HG02943 (cell line): ENCODE data around the gene SULT6B1.
A peak's percentile ranks its signal among the peaks of the same experiment; 100 is the strongest.
"Not testable (repeated sequence)": the region's sequence is repeated elsewhere in the genome, so short reads cannot be mapped to it uniquely, and the experiment has no call there.

Experiments
- ATAC-seq: cut with Tn5 transposase; IDR thresholded peaks from one replicate; pipeline ENCODE4 v1.9.1; 2021; ENCODE audit warnings: mild to moderate bottlenecking, low read depth, moderate library complexity; ENCODE audit not compliant: unreplicated experiment

Gene SULT6B1

GRCh38 chr2:37196320-37197195 is 8.1 kb upstream of the SULT6B1 start, which contains the start of gene CEBPZOS:
Gene CEBPZOS, plus strand, starts transcription at chr2:37196496. Its CDS starts 3,209 bp downstream, at chr2:37199705.
- peak; percentile 83 for ATAC-seq

DNA sequence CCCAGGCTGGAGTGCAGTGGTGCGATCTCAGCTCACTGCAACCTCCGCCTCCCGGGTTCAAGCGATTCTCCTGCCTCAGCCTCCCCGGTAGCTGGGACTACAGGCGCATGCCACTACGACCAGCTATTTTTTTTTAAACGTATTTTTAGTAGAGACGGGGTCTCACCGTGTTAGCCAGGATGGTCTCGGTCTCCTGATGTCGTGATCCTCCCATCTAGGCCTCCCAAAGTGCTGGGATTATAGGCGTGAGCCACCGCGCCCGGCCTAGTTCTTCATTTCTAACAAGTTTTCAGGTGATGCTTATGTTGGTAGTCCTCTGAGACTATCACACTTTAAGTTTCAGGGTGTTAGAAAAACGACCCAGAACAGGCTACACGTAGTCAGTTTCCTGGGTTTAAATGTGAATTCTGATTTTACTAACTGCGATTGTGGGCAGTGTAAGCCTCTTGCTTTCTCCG is 7.4 kb upstream of the SULT6B1 start:
- ATAC-seq, result not testable (repeated sequence)

DNA sequence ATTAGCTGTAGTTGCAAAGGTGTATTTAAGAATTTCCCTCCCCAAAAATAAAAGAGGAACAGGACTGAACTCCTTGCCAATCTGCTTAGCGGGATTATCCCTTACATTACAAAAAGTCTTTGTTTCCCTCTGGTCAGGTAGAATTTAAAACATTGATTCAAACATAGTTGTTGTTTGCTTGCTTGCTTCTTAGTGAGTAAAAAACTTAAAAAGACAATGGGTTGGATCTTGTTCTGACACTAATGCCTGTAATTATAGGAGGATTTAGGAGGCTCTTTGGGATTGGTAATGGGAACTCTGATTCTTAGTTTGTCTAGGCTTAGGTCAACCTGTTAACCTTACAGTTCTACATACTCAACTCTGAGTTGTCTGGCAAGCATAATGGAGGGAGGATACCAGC is 4.1 kb upstream of the SULT6B1 start:
- no peak for ATAC-seq

- ATAC-seq, result no peak
These were observed 3.3 kb upstream of the SULT6B1 start for GRCh38 chr2:37191747-37192146.

- no peak for ATAC-seq
These were observed 2.8 kb upstream of the SULT6B1 start for GRCh38 chr2:37191253-37191652.

DNA sequence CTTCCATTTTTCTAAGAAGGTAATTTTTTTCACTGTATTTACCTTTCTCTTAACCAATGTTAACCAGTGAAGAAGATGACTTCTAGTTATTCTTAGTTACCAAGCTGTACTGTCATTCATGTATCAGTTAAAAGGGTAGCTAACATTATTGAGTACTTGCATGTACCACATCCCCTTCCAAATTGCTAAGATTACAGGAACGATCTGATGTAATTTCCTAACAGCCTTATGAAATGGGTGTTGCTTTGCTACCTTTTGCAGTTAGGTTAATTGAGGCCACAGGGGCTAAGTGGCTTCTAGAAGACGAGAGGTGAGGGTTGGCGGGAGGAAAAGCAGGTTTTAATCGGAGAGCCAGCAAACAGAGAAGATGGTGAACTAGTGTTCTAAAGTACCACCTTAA is 1.8 kb upstream of the SULT6B1 start:
- no peak for ATAC-seq

GRCh38 chr2:37189452-37190153 is 1.1 kb upstream of the SULT6B1 start:
- no peak for ATAC-seq

DNA sequence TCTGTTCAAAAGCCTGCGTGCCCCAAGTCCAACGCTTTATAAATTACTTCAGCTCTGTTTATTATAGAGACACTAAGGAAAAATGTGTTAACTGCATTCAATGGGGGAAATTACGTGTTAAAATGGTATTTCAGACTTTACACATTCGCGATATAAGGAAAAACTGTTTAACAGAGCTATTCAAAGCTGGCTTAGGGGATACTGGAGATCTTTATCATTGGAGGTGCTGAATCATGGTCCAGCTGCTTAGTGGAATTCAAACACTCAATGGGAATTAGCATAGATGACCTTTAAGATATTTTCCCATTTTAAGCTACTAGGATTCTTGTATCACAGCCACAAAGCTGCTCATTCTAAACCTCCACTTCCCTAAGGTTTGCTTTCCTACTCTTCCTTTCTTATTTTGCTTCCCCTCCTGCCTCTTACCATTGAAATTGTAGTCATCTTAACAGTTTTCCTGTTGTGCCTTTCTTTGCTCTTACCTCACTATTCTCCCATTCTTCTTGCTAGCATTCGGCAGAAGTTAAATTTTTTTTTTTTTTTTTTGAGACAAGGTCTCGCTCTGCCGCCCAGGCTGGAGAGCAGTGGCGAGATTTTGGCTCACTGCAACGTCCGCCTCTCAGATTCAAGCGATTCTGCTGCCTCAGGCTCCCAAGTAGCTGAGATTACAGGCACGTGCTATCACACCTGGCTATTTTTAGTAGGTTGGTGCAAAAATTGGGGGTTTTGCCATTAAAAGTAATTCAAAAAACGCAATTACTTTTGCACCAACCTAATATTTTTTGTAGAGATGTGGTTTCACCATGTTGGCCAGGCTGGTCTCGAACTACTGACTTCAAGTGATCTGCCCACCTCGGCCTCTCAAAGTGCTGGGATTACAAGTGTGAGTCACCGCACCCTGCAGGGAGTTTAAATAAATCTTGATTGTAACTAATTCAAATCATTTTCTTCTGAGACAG is 6.5 kb downstream of the SULT6B1 start:
- no peak for ATAC-seq

- ATAC-seq, result no peak
These were observed 7.8 kb downstream of the SULT6B1 start for GRCh38 chr2:37180640-37181039.

DNA sequence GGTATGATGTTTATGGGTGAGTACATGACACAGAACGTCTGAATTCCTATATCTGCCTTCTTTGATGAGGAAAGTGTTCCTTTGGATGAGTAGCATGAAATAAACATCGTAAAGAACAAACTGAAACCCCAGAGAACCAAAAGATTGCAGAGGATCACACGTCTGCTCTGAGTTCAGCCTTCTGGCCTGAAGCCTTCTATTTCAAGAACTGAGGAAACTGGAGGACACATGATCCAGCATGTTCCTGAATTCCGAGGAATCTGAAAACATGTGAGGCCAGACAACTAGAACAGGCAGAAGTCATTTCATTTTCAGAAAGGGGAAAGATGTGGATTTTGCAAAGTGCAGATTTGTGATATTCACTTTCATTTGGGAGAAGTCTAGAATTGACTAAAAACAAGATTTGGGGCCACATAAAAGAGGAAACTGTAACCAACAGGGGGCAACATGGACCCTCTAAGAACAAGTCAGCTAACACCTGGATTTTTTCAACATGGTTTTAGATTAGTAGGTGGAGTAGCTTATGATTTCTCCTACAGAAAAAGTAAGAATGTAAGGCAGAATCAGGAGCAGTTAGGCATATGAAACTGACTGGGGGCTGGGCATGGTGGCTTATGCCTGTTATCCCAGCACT is 8.3 kb downstream of the SULT6B1 start:
- no peak for ATAC-seq

- no peak for ATAC-seq
These were observed 14.7 kb downstream of the SULT6B1 start for GRCh38 chr2:37173741-37174140.

- ATAC-seq, result no peak
These were observed 16.9 kb downstream of the SULT6B1 start for GRCh38 chr2:37171624-37171950.

DNA sequence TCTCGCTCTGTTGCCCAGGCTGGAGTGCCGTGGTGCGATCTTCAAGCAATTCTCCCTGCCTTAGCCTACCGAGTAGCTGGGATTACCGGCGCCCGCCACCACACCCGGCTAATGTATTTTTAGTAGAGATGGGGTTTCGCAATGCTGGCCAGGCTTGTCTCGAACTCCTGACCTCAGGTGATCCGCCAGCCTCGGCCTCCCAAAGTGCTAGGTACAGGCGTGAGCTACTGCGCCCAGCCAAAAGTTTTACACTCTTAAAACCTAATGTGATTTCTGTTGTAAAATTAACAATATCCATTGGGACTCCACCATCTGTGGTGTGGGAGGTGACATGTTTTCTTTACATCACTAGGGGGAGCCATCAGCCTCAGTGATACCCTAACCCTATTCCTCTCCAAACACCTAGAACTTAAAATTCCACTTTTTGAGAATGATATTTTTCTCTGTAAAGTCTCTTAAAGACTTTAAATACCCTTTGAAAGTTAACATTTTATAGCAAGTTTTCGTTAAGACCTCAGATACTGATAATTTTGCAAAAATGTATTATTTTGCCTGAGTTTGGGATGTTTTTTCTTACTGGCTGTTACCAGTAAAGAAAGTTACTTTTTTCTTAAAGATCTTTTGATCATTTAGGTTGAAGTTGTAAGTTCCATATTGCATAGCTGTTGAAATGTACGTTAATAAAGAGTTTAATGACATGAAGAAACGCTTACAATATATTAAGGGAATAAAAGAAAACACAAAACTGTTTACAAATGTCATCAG is 20.1 kb downstream of the SULT6B1 start:
- ATAC-seq, result no peak

- no peak for ATAC-seq
These were observed 20.8 kb downstream of the SULT6B1 start for GRCh38 chr2:37167636-37168180.

DNA sequence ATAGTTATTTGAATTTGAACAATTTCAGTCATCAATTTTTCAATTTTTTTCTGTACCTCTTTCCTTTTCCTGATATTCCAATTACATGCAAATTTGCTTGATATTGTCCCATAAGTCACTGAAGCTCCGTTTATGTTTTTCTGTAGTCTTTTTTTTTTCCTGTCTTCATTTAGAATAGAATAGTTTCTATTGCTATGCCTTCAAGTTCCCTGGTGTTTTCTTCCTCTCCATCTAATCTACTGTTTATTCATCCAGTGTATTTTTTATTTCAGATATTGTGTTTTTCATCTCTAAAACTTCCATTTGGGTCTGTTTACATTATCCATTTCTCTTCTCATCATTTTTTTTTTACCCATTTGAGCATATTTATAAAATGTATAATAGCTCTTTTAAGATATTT is 23.7 kb downstream of the SULT6B1 start:
- ATAC-seq, result no peak

- peak; percentile 85 for ATAC-seq
These were observed 31.4 kb downstream of the SULT6B1 start, which contains the start of gene EIF2AK2 for GRCh38 chr2:37156857-37157714. Gene EIF2AK2, minus strand, starts transcription at chr2:37156980. Its CDS starts 9,174 bp downstream, at chr2:37147806.

- ATAC-seq, result peak; percentile 30
These were observed 32.2 kb downstream of the SULT6B1 start for GRCh38 chr2:37156071-37156856.
